ENCODE data around the gene MRPS31.

- no peak for TF ChIP-seq CTCF (IDR thresholded peaks at IDR 0.05; ENCODE audit: insufficient read depth, low read depth, low read length)
- no peak for TF ChIP-seq EZH2 (IDR thresholded peaks at IDR 0.05; ENCODE audit: insufficient read depth, low read length)
These were observed 8.1 kb upstream of the MRPS31 start for GRCh38 chr13:40779049-40779448.

Measured in astrocyte (in vitro differentiated cells and primary cell).